ENCODE results near the gene KLHDC8A. TPM values are rescaled to one million over a fixed set of nuclear protein-coding genes. Genes with fewer than 3 reads are reported as not detected.
"Not testable (repeated sequence)": the region's sequence is repeated elsewhere in the genome, so short reads cannot be mapped to it uniquely, and the experiment has no call there.

KLHDC8A gene
- total RNA-seq, 2 experiments from 2014 or later, result not detected

DNA sequence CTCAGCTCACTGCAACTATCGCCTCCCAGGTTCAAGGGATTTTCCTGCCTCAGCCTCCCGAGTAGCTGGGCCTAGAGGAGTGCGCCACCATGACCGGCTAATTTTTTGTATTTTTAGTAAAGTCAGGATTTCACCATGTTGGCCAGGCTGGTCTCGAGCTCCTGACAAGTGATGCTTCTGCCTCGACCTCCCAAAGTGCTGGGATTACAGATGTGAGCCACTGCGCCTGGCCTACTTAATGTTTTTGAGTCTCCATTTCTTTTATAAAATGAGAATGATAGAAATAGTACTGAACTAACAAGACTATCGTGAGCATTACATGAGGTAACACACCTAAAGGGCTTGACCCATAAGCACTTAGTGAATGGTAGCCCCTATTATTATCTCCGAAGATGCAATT lies 56.6 kb downstream of the KLHDC8A start:
- H3K27ac Mint-ChIP-seq, result no peak overlapping the region
- POLR2A ChIA-PET, result interaction anchor here (0.7 to 1.4 kb wide), 2 partner anchors 11 to 499 kb away, joined by 4 to 5 read pairs; no protein-coding TSS in a partner anchor
- peaks cover 13% of the 10 kb centered on the region for H3K4me1 Mint-ChIP-seq
- no peaks in the 10 kb centered on the region for H3K9me3 Mint-ChIP-seq
- peaks cover 21% of the 10 kb centered on the region for H3K27me3 Mint-ChIP-seq
- no peak for DNase-seq
- ATAC-seq (ENCODE audit: low read depth), result no peak
- H3K36me3 Mint-ChIP-seq, result peaks cover 8% of the 10 kb centered on the region
- no peak overlapping the region for H3K4me3 Mint-ChIP-seq

- peaks cover 4% of the 10 kb centered on the region for H3K36me3 Mint-ChIP-seq
- H3K4me1 Mint-ChIP-seq, result peaks cover 8% of the 10 kb centered on the region
- H3K9me3 Mint-ChIP-seq, result no peaks in the 10 kb centered on the region
- no peak overlapping the region for H3K27ac Mint-ChIP-seq
- DNase-seq (no peak), ATAC-seq (ENCODE audit: low read depth) (no peak)
- no peak overlapping the region for H3K4me3 Mint-ChIP-seq
- peaks cover 27% of the 10 kb centered on the region for H3K27me3 Mint-ChIP-seq
- POLR2A ChIA-PET, result interaction anchor here (1.6 to 2.3 kb wide), 2 partner anchors 10 to 15 kb away, joined by 4 to 12 read pairs; no protein-coding TSS in a partner anchor
Observed at GRCh38 chr1:205298191-205298994, 58.3 kb downstream of the KLHDC8A start.

DNA sequence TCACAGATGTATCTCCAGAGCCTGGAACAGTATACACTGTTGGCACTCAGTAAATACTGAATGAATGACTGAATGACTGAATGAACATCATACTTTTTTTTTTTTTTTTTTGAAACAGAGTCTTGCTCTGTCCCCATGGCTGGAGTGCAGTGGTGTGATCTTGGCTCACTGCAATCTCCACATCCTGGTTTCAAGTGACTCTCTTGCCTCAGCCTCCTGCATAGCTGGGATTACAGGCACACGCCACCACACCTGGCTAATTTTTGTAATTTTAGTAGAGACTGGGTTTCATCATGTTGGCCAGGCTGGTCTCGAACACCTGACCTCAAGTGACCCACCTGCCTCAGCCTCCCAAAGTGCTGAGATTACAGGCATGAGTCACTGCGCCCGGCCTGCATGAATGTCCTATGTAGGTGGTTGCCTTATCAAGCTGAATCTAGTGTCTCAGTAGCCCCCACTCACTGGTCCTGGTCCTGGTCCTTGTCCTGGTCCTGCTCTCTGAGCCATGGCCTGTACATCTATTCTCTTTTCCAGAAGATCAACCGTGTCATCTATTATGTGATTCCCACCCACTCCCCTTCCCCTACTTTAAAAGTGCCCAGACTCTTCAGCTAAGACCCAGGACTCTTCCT lies 59.1 kb downstream of the KLHDC8A start:
- H3K4me3 Mint-ChIP-seq; H3K36me3 Mint-ChIP-seq; H3K4me1 Mint-ChIP-seq; H3K9me3 Mint-ChIP-seq; ATAC-seq (ENCODE audit: low read depth); H3K27ac Mint-ChIP-seq; DNase-seq: not testable (repeated sequence)
- POLR2A ChIA-PET, result interaction anchor here (1.6 to 2.3 kb wide), 2 partner anchors 10 to 16 kb away, joined by 4 to 12 read pairs; no protein-coding TSS in a partner anchor
- H3K27me3 Mint-ChIP-seq, result peaks cover 31% of the 10 kb centered on the region

DNA sequence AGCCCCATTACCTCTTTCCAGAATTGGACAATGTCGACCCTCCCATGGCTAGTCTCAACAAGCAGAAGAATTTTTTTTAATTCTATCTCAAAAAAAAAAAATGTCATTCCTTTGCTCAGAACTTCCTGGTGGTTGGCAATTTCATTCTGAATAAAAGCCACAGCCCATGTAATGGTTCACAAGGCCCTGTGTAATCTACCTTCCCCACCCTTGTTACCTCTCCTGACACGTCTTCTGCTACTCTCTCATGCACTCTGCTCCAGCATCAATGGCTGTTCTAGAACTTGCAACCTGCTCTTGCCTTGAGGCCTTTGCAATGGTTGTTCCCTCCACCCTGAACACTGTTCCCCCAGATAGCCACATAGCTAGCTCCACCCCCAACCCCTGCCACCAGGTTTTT lies 60.6 kb downstream of the KLHDC8A start:
- no peak overlapping the region for H3K4me3 Mint-ChIP-seq
- no peaks in the 10 kb centered on the region for H3K36me3 Mint-ChIP-seq
- H3K9me3 Mint-ChIP-seq, result no peaks in the 10 kb centered on the region
- no peak overlapping the region for H3K27ac Mint-ChIP-seq
- ATAC-seq (ENCODE audit: low read depth) (no peak), DNase-seq (no peak)
- peaks cover 33% of the 10 kb centered on the region for H3K27me3 Mint-ChIP-seq
- H3K4me1 Mint-ChIP-seq, result peaks cover 11% of the 10 kb centered on the region
- POLR2A ChIA-PET, result interaction anchor here (0.7 kb wide), 2 partner anchors 11 to 16 kb away, joined by 3 read pairs; no protein-coding TSS in a partner anchor

DNA sequence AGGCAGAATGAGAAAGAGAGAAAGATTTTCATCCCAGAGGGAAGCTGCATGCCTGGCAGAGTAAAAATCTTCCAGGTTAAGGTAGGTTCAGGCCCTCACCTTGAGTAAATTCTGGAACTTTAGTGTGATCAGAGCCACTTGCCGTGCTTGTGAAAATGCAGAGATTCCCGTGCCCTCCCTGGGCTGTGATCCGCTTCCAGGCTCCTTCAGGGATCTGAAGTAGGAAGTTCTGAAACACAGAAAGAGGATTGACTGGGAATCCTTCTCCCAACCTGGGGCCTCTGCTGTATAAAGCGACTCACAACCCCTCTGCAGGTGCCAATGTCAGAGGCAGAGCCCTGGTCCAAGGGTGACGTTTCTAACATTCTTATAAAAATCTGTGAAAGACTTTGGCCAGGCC lies 61.8 kb downstream of the KLHDC8A start:
- ATAC-seq (ENCODE audit: low read depth), result no peak
- Mint-ChIP-seq H3K27ac (no peak overlapping the region), H3K36me3 (no peaks in the 10 kb centered on the region), H3K9me3 (no peaks in the 10 kb centered on the region), H3K4me1 (peaks cover 11% of the 10 kb centered on the region), H3K27me3 (peaks cover 33% of the 10 kb centered on the region), H3K4me3 (no peak overlapping the region)
- POLR2A ChIA-PET, result no interaction called here
- no peak for DNase-seq

GRCh38 chr1:205294175-205294917 lies 62.4 kb downstream of the KLHDC8A start:
- Mint-ChIP-seq H3K4me3 (no peak overlapping the region), H3K27ac (no peak overlapping the region), H3K36me3 (no peaks in the 10 kb centered on the region), H3K27me3 (peaks cover 35% of the 10 kb centered on the region), H3K9me3 (no peaks in the 10 kb centered on the region), H3K4me1 (peaks cover 11% of the 10 kb centered on the region)
- ATAC-seq (ENCODE audit: low read depth) (no peak), DNase-seq (no peak)
- POLR2A ChIA-PET, result interaction anchor here (1.0 kb wide), 2 partner anchors 19 to 108 kb away, joined by 3 read pairs; no protein-coding TSS in a partner anchor

- POLR2A ChIA-PET, result interaction anchor here (1.0 kb wide), 2 partner anchors 19 to 107 kb away, joined by 3 read pairs; no protein-coding TSS in a partner anchor
- H3K36me3 Mint-ChIP-seq, result no peaks in the 10 kb centered on the region
- no peak overlapping the region for H3K4me3 Mint-ChIP-seq
- peaks cover 14% of the 10 kb centered on the region for H3K4me1 Mint-ChIP-seq
- H3K27me3 Mint-ChIP-seq, result peaks cover 32% of the 10 kb centered on the region
- H3K27ac Mint-ChIP-seq, result no peak overlapping the region
- H3K9me3 Mint-ChIP-seq, result no peaks in the 10 kb centered on the region
- DNase-seq (no peak), ATAC-seq (ENCODE audit: low read depth) (no peak)
Observed at GRCh38 chr1:205293350-205294074, 63.2 kb downstream of the KLHDC8A start.

- H3K36me3 Mint-ChIP-seq, result no peaks in the 10 kb centered on the region
- peaks cover 30% of the 10 kb centered on the region for H3K4me1 Mint-ChIP-seq
- no peaks in the 10 kb centered on the region for H3K9me3 Mint-ChIP-seq
- DNase-seq (no peak), ATAC-seq (ENCODE audit: low read depth) (no peak)
- POLR2A ChIA-PET, result no interaction called here
- H3K4me3 Mint-ChIP-seq, result no peak overlapping the region
- no peak overlapping the region for H3K27ac Mint-ChIP-seq
- H3K27me3 Mint-ChIP-seq, result peaks cover 23% of the 10 kb centered on the region
Observed at GRCh38 chr1:205291596-205291995, 65.1 kb downstream of the KLHDC8A start.

- Mint-ChIP-seq H3K9me3 (no peaks in the 10 kb centered on the region), H3K27ac (peak overlapping the region; percentile 72), H3K36me3 (no peaks in the 10 kb centered on the region), H3K27me3 (peaks cover 15% of the 10 kb centered on the region), H3K4me1 (peaks cover 59% of the 10 kb centered on the region), H3K4me3 (peak overlapping the region; percentile 58)
- peak; percentile 71 for DNase-seq
- POLR2A ChIA-PET, result interaction anchor here (0.6 to 6.5 kb wide), 9 partner anchors 8 to 990 kb away, joined by 3 to 170 read pairs (median 7); partner anchors contain the start of gene NUAK2
- peak; percentile 65 for ATAC-seq (ENCODE audit: low read depth)
Observed at GRCh38 chr1:205287767-205288559, 68.8 kb downstream of the KLHDC8A start.

GRCh38 chr1:205287076-205287475 lies 69.6 kb downstream of the KLHDC8A start:
- Mint-ChIP-seq H3K27me3 (peaks cover 20% of the 10 kb centered on the region), H3K36me3 (no peaks in the 10 kb centered on the region), H3K4me1 (peaks cover 61% of the 10 kb centered on the region), H3K4me3 (peak overlapping the region; percentile 77), H3K9me3 (no peaks in the 10 kb centered on the region), H3K27ac (peak overlapping the region; percentile 72)
- no peak for ATAC-seq (ENCODE audit: low read depth)
- POLR2A ChIA-PET, result interaction anchor here (2.0 to 6.5 kb wide), 4 partner anchors 11 to 35 kb away, joined by 12 to 170 read pairs (median 60); partner anchors contain the start of gene NUAK2
- no peak for DNase-seq

- Mint-ChIP-seq H3K27ac (peak overlapping the region; percentile 91), H3K4me3 (peak overlapping the region; percentile 77), H3K36me3 (no peaks in the 10 kb centered on the region), H3K9me3 (no peaks in the 10 kb centered on the region), H3K27me3 (peaks cover 22% of the 10 kb centered on the region), H3K4me1 (peaks cover 58% of the 10 kb centered on the region)
- POLR2A ChIA-PET, result interaction anchor here (0.7 to 6.5 kb wide), 6 partner anchors 13 to 165 kb away, joined by 3 to 170 read pairs (median 24); partner anchors contain the start of genes NUAK2, RBBP5 and TMCC2
- ATAC-seq (ENCODE audit: low read depth) (peak; percentile 8), DNase-seq (peak; percentile 93)
Observed at GRCh38 chr1:205286335-205286950, 70.3 kb downstream of the KLHDC8A start.
